CD4-positive, alpha-beta T cell (primary cell): ENCODE data around the gene GNG7. TPM values are rescaled to one million over a fixed set of nuclear protein-coding genes. Genes with fewer than 3 reads are reported as not detected.
A peak's percentile ranks its signal among the peaks of the same experiment; 100 is the strongest.

Experiments
- ATAC-seq: fragments of 200-7000 bp; cut with Tn5 transposase; one replicate; pipeline ENCODE4 v1.10.0; 2022; ENCODE audit warnings: mild to moderate bottlenecking; ENCODE audit not compliant: poor library complexity
- CTCF ChIA-PET: fragments of 350-600 bp; sonication (Branson Sonifier 250); formaldehyde crosslinking; loops from one replicate; lab custom pipeline; 2021; ENCODE audit warnings: antibody characterized with exemption, inconsistent platforms; lab: Charles Lee
- POLR2A ChIA-PET: fragments of 350-600 bp; sonication (Branson Sonifier 250); formaldehyde crosslinking; loops from one replicate; lab custom pipeline; 2021; ENCODE audit warnings: antibody characterized with exemption, inconsistent platforms; lab: Charles Lee
- DNase-seq, 14 experiments: peaks; one replicate each; pipeline ENCODE4 v3.0.0-alpha.2; 2013 to 2020; ENCODE audit warnings: mixed read lengths in 2 of 14
- H3K27ac ChIP-seq, 2 donors: one replicate each; pipeline versions ENCODE4 v1.5.1 to v1.7.0; 2013; ENCODE audit warnings: low read length in 2 of 2, low read depth in 1 of 2, mild to moderate bottlenecking in 1 of 2
- H3K27me3 ChIP-seq, 2 experiments: 1 replicate in 1 of 2; 2 replicates in 1 of 2; pipeline versions ENCODE4 v1.6.1 to v1.7.0; 2013; ENCODE audit warnings: low read length in 2 of 2, control low read depth in 1 of 2, mild to moderate bottlenecking in 1 of 2, moderate library complexity in 1 of 2; ENCODE audit not compliant: insufficient read depth in 2 of 2, control insufficient read depth in 1 of 2
- H3K36me3 ChIP-seq: one replicate; pipeline ENCODE4 v1.6.1; 2013; ENCODE audit warnings: low read length, control low read depth; ENCODE audit not compliant: insufficient read depth
- H3K4me1 ChIP-seq: one replicate; pipeline ENCODE4 v1.6.1; 2013; ENCODE audit warnings: low read length, control low read depth; ENCODE audit not compliant: insufficient read depth
- H3K4me3 ChIP-seq: one replicate; pipeline ENCODE4 v1.5.1; 2013; ENCODE audit warnings: mild to moderate bottlenecking, low read length, moderate library complexity
- H3K9me3 ChIP-seq, 2 experiments: 1 replicate in 1 of 2; 2 replicates in 1 of 2; pipeline versions ENCODE4 v1.6.1 to v1.7.0; 2013; ENCODE audit warnings: low read length in 2 of 2, mild to moderate bottlenecking in 2 of 2, control low read depth in 1 of 2, moderate library complexity in 1 of 2; ENCODE audit not compliant: control insufficient read depth in 1 of 2, insufficient read depth in 1 of 2
- H3K27ac Mint-ChIP-seq: one replicate; pipeline ENCODE4 v1.8.0; 2020; ENCODE audit warnings: mixed read lengths
- H3K27me3 Mint-ChIP-seq: one replicate; pipeline ENCODE4 v1.8.0; 2021; ENCODE audit warnings: mixed read lengths
- H3K36me3 Mint-ChIP-seq: one replicate; pipeline ENCODE4 v1.8.0; 2021; ENCODE audit warnings: low read depth, mixed read lengths
- H3K4me1 Mint-ChIP-seq: one replicate; pipeline ENCODE4 v1.8.0; 2021; ENCODE audit warnings: low read depth, mixed read lengths
- H3K4me3 Mint-ChIP-seq: one replicate; pipeline ENCODE4 v1.8.0; 2020; ENCODE audit warnings: mild to moderate bottlenecking, mixed read lengths
- H3K9me3 Mint-ChIP-seq: one replicate; pipeline ENCODE4 v1.8.0; 2020; ENCODE audit warnings: mixed read lengths
- CTCF ChIP-seq: fragments of 200-600 bp; IDR thresholded peaks from one replicate; pipeline ENCODE4 v1.8.0; 2022; ENCODE audit warnings: antibody characterized with exemption, mild to moderate bottlenecking
- intact Hi-C, 2 experiments: fragments of 100-400 bp; cut with DNase I in 1 of 2; cut with micrococcal nuclease in 1 of 2; formaldehyde crosslinking; loops; one replicate each; pipeline versions ENCODE4 v1.15.1 to v1.9.0; 2023 to 2025; cut with DNase I, micrococcal nuclease
- total RNA-seq, 174 experiments: library from RNA in 2 of 174; stranded (reverse) in 2 of 174; gene quantifications; one replicate each; pipeline ENCODE4 v1.2.3 and lab custom pipeline; 2021 to 2026

Gene GNG7
- total RNA-seq, 2 experiments from 2014 or later: 5.2 to 5.7 TPM

DNA sequence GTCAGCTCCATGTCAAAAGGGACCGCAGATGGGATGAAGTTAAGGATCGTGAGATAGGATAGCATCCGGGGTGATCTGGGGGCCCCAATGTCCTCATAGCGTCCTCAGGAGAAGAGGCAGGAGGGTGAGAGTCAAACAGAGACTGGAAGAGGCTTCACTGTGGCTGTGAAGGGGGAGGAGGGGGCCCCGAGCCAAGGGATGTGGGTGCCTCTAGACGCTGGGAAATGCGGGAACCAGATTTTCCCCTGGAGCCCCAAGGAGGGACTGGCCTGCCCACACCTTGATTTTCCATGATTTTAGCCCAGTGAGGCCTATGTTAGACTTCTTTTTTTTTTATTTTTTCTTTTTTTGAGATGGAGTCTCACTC is 61.2 kb downstream of the GNG7 start:
- ChIA-PET CTCF (no interaction called here), POLR2A (interaction anchor here (1.3 kb wide), 1 partner anchor 165 kb away, joined by 3 read pairs; the partner anchor contains the start of gene GADD45B)
- peaks cover 13% of the 10 kb centered on the region for H3K4me1 ChIP-seq
- no peak overlapping the region for H3K27ac Mint-ChIP-seq
- no peak overlapping the region for H3K27ac ChIP-seq
- no peak for ATAC-seq
- no peaks in the 10 kb centered on the region for H3K9me3 Mint-ChIP-seq
- no peaks in the 10 kb centered on the region for H3K27me3 Mint-ChIP-seq
- intact Hi-C loops: no loop called here
- no peak for TF ChIP-seq CTCF
- peaks cover 13% of the 10 kb centered on the region for H3K4me1 Mint-ChIP-seq
- no peak overlapping the region for H3K4me3 ChIP-seq
- no peaks in the 10 kb centered on the region for H3K9me3 ChIP-seq
- H3K36me3 Mint-ChIP-seq: no peaks in the 10 kb centered on the region
- DNase-seq: peak in 1 of 14 experiments; percentile 16
- no peak overlapping the region for H3K4me3 Mint-ChIP-seq
- no peaks in the 10 kb centered on the region for H3K27me3 ChIP-seq
- no peaks in the 10 kb centered on the region for H3K36me3 ChIP-seq

DNA sequence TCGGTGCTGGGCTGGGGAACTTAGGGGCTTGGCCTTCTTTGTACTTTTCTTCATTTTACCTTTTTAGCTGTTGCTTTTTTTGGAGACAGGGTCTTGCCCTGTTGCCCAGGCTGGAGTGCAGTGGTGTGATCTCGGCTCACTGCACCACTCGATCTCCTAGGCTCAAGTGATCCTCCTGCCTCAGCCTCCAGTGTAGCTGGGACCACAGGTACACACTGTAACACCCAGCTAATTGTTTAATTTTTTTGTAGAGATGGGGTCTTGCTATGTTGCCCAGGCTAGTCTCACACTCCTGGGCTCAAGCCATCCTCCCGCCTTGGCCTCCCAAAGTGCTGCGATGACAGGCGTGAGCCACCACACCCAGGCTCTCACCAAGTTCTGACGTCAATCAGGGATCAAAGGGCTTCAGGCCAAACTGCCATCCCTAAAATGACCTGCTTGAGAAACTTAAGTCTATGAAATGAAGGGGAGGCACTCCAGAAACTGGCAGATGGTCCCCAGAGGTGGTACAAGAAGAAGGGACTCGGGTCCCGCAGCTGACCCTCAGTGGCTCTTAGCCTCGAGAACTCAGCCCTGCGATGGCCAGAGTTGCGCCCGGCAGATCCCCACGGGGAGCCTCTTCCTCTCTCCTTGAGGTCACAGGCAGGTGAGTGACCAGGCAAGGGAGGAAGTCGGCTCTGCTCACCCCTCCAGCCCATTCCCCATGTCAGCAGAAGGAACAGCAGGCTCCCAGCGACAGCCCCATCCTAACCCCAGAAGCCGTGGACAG is 61.7 kb downstream of the GNG7 start:
- Mint-ChIP-seq H3K27ac (no peak overlapping the region), H3K27me3 (no peaks in the 10 kb centered on the region), H3K4me3 (no peak overlapping the region), H3K4me1 (peaks cover 13% of the 10 kb centered on the region), H3K9me3 (no peaks in the 10 kb centered on the region), H3K36me3 (no peaks in the 10 kb centered on the region)
- ATAC-seq: no peak
- H3K27me3 ChIP-seq: no peaks in the 10 kb centered on the region
- ChIA-PET POLR2A (no interaction called here), CTCF (no interaction called here)
- H3K27ac ChIP-seq: no peak overlapping the region
- H3K4me1 ChIP-seq: peaks cover 13% of the 10 kb centered on the region
- H3K4me3 ChIP-seq: no peak overlapping the region
- H3K9me3 ChIP-seq: no peaks in the 10 kb centered on the region
- DNase-seq: no peak
- no peak for TF ChIP-seq CTCF
- no peaks in the 10 kb centered on the region for H3K36me3 ChIP-seq
- intact Hi-C loops: no loop called here

- no peak overlapping the region for H3K4me3 Mint-ChIP-seq
- H3K9me3 ChIP-seq: no peaks in the 10 kb centered on the region
- peaks cover 13% of the 10 kb centered on the region for H3K4me1 Mint-ChIP-seq
- H3K27me3 Mint-ChIP-seq: no peaks in the 10 kb centered on the region
- H3K36me3 Mint-ChIP-seq: no peaks in the 10 kb centered on the region
- POLR2A ChIA-PET: interaction anchor here (1.0 kb wide), 1 partner anchor 145 kb away, joined by 4 read pairs; no protein-coding TSS in a partner anchor
- TF ChIP-seq CTCF: no peak
- intact Hi-C loops: no loop called here
- H3K4me1 ChIP-seq: peaks cover 13% of the 10 kb centered on the region
- no peaks in the 10 kb centered on the region for H3K9me3 Mint-ChIP-seq
- CTCF ChIA-PET: no interaction called here
- ATAC-seq (no peak), DNase-seq (no peak)
- no peak overlapping the region for H3K27ac Mint-ChIP-seq
- H3K4me3 ChIP-seq: no peak overlapping the region
- no peaks in the 10 kb centered on the region for H3K36me3 ChIP-seq
- no peaks in the 10 kb centered on the region for H3K27me3 ChIP-seq
- no peak overlapping the region for H3K27ac ChIP-seq
Measured at GRCh38 chr19:2639999-2640398, 62.5 kb downstream of the GNG7 start.
